WTC11 (cell line): ENCODE measurements around the gene JAZF1. TPM values are rescaled to one million over a fixed set of nuclear protein-coding genes. Genes with fewer than 3 reads are reported as not detected.

Experiments used
- ATAC-seq: fragments of 200-7000 bp; cut with Tn5 transposase; 2 replicates; pipeline ENCODE4 v1.10.0; 2021; ENCODE audit warnings: mild to moderate bottlenecking, moderate library complexity
- CTCF ChIA-PET: fragments of 300-600 bp; sonication (Branson Sonifier 250); formaldehyde crosslinking; loops from one replicate; lab custom pipeline; 2021; ENCODE audit warnings: antibody characterized with exemption; lab: Charles Lee
- POLR2A ChIA-PET: fragments of 350-600 bp; sonication (Branson Sonifier 250); formaldehyde crosslinking; loops from one replicate; lab custom pipeline; 2021; ENCODE audit warnings: antibody characterized with exemption; lab: Charles Lee
- DNase-seq: peaks from one replicate; pipeline ENCODE4 v3.0.0; 2021; ENCODE audit warnings: low spot score
- H3K27ac Mint-ChIP-seq: 2 replicates; pipeline ENCODE4 v1.8.0; 2021; ENCODE audit warnings: mixed read lengths
- H3K27me3 Mint-ChIP-seq: 2 replicates; pipeline ENCODE4 v1.8.0; 2021; ENCODE audit warnings: low read depth, mild to moderate bottlenecking, moderate library complexity, mixed read lengths
- H3K36me3 Mint-ChIP-seq: 2 replicates; pipeline ENCODE4 v1.8.0; 2021; ENCODE audit warnings: mixed read lengths
- H3K4me1 Mint-ChIP-seq: 2 replicates; pipeline ENCODE4 v1.8.0; 2022; ENCODE audit warnings: mixed read lengths
- H3K4me3 Mint-ChIP-seq: 2 replicates; pipeline ENCODE4 v1.8.0; 2021; ENCODE audit warnings: mild to moderate bottlenecking, moderate library complexity, mixed read lengths
- H3K9me3 Mint-ChIP-seq: 2 replicates; pipeline ENCODE4 v1.8.0; 2021; ENCODE audit warnings: mixed read lengths
- AR ChIP-seq: fragments of 250-450 bp; sonication (Bioruptor Pico); IDR thresholded peaks from 2 replicates; pipeline ENCODE4 v1.9.0; 2021; ENCODE audit warnings: mild to moderate bottlenecking
- ATF3 ChIP-seq: sonication (generic); formaldehyde crosslinking; conservative IDR thresholded peaks from 2 replicates; pipeline ENCODE4 v1.8.1; 2022; ENCODE audit warnings: mild to moderate bottlenecking, missing genetic modification reagents
- CBFB ChIP-seq: sonication (generic); formaldehyde crosslinking; IDR thresholded peaks from 2 replicates; pipeline ENCODE4 v1.8.1; 2022; ENCODE audit warnings: mild to moderate bottlenecking, low read depth, missing genetic modification reagents
- ELF4 ChIP-seq: sonication (generic); formaldehyde crosslinking; IDR thresholded peaks from 2 replicates; pipeline ENCODE4 v1.8.1; 2022; ENCODE audit warnings: low read depth, mild to moderate bottlenecking, moderate library complexity, missing genetic modification reagents
- EMX1 ChIP-seq: fragments of 250-450 bp; sonication (Bioruptor Pico); IDR thresholded peaks from 2 replicates; pipeline ENCODE4 v1.8.0; 2021; ENCODE audit warnings: mild to moderate bottlenecking
- FOXK1 ChIP-seq: sonication (generic); formaldehyde crosslinking; IDR thresholded peaks from 2 replicates; pipeline ENCODE4 v1.8.0; 2022; ENCODE audit warnings: mild to moderate bottlenecking, moderate library complexity, missing genetic modification reagents
- FOXP1 ChIP-seq: sonication (generic); formaldehyde crosslinking; IDR thresholded peaks from 2 replicates; pipeline ENCODE4 v1.8.0; 2022; ENCODE audit warnings: missing genetic modification reagents, mild to moderate bottlenecking, moderate library complexity, borderline replicate concordance
- GABPB1 ChIP-seq: sonication (generic); formaldehyde crosslinking; IDR thresholded peaks from 2 replicates; pipeline ENCODE4 v1.8.1; 2023; ENCODE audit warnings: mild to moderate bottlenecking, missing genetic modification reagents
- GTF2I ChIP-seq: fragments of 250-450 bp; sonication (Bioruptor Pico); conservative IDR thresholded peaks from 2 replicates; pipeline ENCODE4 v1.4.0; 2021; ENCODE audit warnings: mild to moderate bottlenecking
- JUN ChIP-seq: sonication (generic); formaldehyde crosslinking; IDR thresholded peaks from 2 replicates; pipeline ENCODE4 v1.8.0; 2023; ENCODE audit warnings: mild to moderate bottlenecking, missing genetic modification reagents
- KAT7 ChIP-seq: sonication (generic); formaldehyde crosslinking; IDR thresholded peaks from 2 replicates; pipeline ENCODE4 v1.8.1; 2023; ENCODE audit warnings: missing genetic modification reagents, mild to moderate bottlenecking, borderline replicate concordance
- NFATC4 ChIP-seq: fragments of 250-450 bp; sonication (Bioruptor Pico); IDR thresholded peaks from 2 replicates; pipeline ENCODE4 v1.9.0; 2021; ENCODE audit warnings: mild to moderate bottlenecking
- NR1H2 ChIP-seq: sonication (generic); formaldehyde crosslinking; IDR thresholded peaks from 2 replicates; pipeline ENCODE4 v1.9.0; 2021; ENCODE audit warnings: mild to moderate bottlenecking, moderate library complexity, missing genetic modification reagents
- NR2C2 ChIP-seq: sonication (generic); formaldehyde crosslinking; IDR thresholded peaks from 2 replicates; pipeline ENCODE4 v1.8.0; 2022; ENCODE audit warnings: mild to moderate bottlenecking, missing genetic modification reagents
- NR3C1 ChIP-seq: sonication (generic); formaldehyde crosslinking; conservative IDR thresholded peaks from 2 replicates; pipeline ENCODE4 v1.8.1; 2023; ENCODE audit warnings: low read depth, mild to moderate bottlenecking, missing genetic modification reagents
- PRDM15 ChIP-seq: sonication (generic); formaldehyde crosslinking; IDR thresholded peaks from 2 replicates; pipeline ENCODE4 v1.8.0; 2022; ENCODE audit warnings: missing genetic modification reagents
- PRRX2 ChIP-seq: fragments of 250-450 bp; sonication (Bioruptor Pico); IDR thresholded peaks from 2 replicates; pipeline ENCODE4 v1.8.0; 2021; ENCODE audit warnings: mild to moderate bottlenecking
- SP1 ChIP-seq: sonication (generic); formaldehyde crosslinking; conservative IDR thresholded peaks from 2 replicates; pipeline ENCODE4 v1.8.1; 2022; ENCODE audit warnings: missing genetic modification reagents
- TEAD1 ChIP-seq: sonication (generic); formaldehyde crosslinking; IDR thresholded peaks from 2 replicates; pipeline ENCODE4 v1.8.0; 2022; ENCODE audit warnings: mild to moderate bottlenecking, missing genetic modification reagents
- TEAD4 ChIP-seq: sonication (generic); formaldehyde crosslinking; IDR thresholded peaks from 2 replicates; pipeline ENCODE4 v1.8.0; 2022; ENCODE audit warnings: mild to moderate bottlenecking, missing genetic modification reagents
- TP53 ChIP-seq: sonication (generic); formaldehyde crosslinking; IDR thresholded peaks from 2 replicates; pipeline ENCODE4 v1.8.1; 2023; ENCODE audit warnings: mild to moderate bottlenecking, missing genetic modification reagents
- ZNF281 ChIP-seq: sonication (generic); formaldehyde crosslinking; IDR thresholded peaks from 2 replicates; pipeline ENCODE4 v1.8.0; 2023; ENCODE audit warnings: mild to moderate bottlenecking, missing genetic modification reagents
- total RNA-seq: library from RNA; stranded (reverse); gene quantifications from 3 replicates; pipeline ENCODE4 v1.2.3, GENCODE V29; 2021
- TF ChIP-seq, protein P1 (sequence below): sonication (generic); formaldehyde crosslinking; IDR thresholded peaks from 2 replicates; pipeline ENCODE4 v1.8.1; 2023; ENCODE audit warnings: mild to moderate bottlenecking, missing genetic modification reagents
- TF ChIP-seq, protein P2 (sequence below): fragments of 250-450 bp; sonication (Bioruptor Pico); IDR thresholded peaks from 2 replicates; pipeline ENCODE4 v1.8.0; 2021; ENCODE audit warnings: mild to moderate bottlenecking
- TF ChIP-seq, protein P3 (sequence below): sonication (generic); formaldehyde crosslinking; IDR thresholded peaks from 2 replicates; pipeline ENCODE4 v1.8.1; 2023; ENCODE audit warnings: mild to moderate bottlenecking, missing genetic modification reagents, moderate library complexity

Gene JAZF1
- total RNA-seq, 1 experiment from 2014 or later, result 19.0 TPM

GRCh38 chr7:27996141-27996540, 184.5 kb downstream of the JAZF1 start:
- DNase-seq, result no peak
- H3K36me3 Mint-ChIP-seq, result peaks cover 1% of the 10 kb centered on the region; the same call in 1 of the 2 replicates
- H3K27me3 Mint-ChIP-seq, result no peaks in the 10 kb centered on the region
- CTCF ChIA-PET, result no interaction called here
- POLR2A ChIA-PET, result no interaction called here
- TF ChIP-seq NFATC4 (CRISPR knock-in tag), result no peak
- no peak for TF ChIP-seq PRRX2
- TF ChIP-seq NR1H2, result no peak
- no peak for TF ChIP-seq TEAD1
- TF ChIP-seq NR3C1 (CRISPR knock-in tag), result no peak
- TF ChIP-seq, protein P1, sequence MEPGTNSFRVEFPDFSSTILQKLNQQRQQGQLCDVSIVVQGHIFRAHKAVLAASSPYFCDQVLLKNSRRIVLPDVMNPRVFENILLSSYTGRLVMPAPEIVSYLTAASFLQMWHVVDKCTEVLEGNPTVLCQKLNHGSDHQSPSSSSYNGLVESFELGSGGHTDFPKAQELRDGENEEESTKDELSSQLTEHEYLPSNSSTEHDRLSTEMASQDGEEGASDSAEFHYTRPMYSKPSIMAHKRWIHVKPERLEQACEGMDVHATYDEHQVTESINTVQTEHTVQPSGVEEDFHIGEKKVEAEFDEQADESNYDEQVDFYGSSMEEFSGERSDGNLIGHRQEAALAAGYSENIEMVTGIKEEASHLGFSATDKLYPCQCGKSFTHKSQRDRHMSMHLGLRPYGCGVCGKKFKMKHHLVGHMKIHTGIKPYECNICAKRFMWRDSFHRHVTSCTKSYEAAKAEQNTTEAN (CRISPR knock-in tag), result no peak
- no peak for TF ChIP-seq AR (CRISPR knock-in tag)
- TF ChIP-seq, protein P2, sequence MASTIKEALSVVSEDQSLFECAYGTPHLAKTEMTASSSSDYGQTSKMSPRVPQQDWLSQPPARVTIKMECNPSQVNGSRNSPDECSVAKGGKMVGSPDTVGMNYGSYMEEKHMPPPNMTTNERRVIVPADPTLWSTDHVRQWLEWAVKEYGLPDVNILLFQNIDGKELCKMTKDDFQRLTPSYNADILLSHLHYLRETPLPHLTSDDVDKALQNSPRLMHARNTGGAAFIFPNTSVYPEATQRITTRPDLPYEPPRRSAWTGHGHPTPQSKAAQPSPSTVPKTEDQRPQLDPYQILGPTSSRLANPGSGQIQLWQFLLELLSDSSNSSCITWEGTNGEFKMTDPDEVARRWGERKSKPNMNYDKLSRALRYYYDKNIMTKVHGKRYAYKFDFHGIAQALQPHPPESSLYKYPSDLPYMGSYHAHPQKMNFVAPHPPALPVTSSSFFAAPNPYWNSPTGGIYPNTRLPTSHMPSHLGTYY (CRISPR knock-in tag), result no peak
- no peak for TF ChIP-seq ATF3 (CRISPR knock-in tag)
- TF ChIP-seq FOXP1 (CRISPR knock-in tag), result no peak
- TF ChIP-seq TP53, result no peak
- no peak for TF ChIP-seq CBFB (CRISPR knock-in tag)
- no peak for TF ChIP-seq JUN (CRISPR knock-in tag)
- TF ChIP-seq ELF4, result no peak
- peaks cover 12% of the 10 kb centered on the region for H3K4me1 Mint-ChIP-seq
- no peak for ATAC-seq
- H3K27ac Mint-ChIP-seq, result no peak overlapping the region
- no peaks in the 10 kb centered on the region for H3K9me3 Mint-ChIP-seq
- H3K4me3 Mint-ChIP-seq, result no peak overlapping the region

DNA sequence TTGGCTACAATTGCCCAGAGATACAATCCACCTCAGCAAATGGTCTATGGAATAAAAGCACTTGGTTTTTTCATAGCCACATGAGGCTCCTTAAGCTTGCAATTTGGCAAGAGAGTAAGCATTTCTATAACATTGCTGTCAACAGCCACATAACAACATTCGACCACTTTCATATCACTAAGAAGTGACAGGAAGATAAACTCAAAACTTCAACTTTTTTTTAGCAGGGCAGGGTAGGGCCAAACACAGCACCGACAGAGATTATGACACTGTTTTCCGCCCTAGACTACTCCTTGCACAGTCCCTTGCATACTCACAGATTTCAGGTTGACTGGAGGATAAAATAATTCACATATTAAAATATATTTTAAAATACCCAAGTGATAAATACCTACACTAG, 185.4 kb downstream of the JAZF1 start:
- Mint-ChIP-seq H3K27ac (no peak overlapping the region), H3K36me3 (peaks cover 7% of the 10 kb centered on the region; the same call in 1 of the 2 replicates), H3K4me3 (no peak overlapping the region), H3K27me3 (no peaks in the 10 kb centered on the region), H3K9me3 (no peaks in the 10 kb centered on the region), H3K4me1 (peaks cover 12% of the 10 kb centered on the region)
- ChIA-PET CTCF (no interaction called here), POLR2A (no interaction called here)
- DNase-seq (no peak), ATAC-seq (no peak)
- no peak for TF ChIP-seq SP1 (CRISPR knock-in tag)
- no peak for TF ChIP-seq GTF2I (CRISPR knock-in tag)
- TF ChIP-seq GABPB1 (CRISPR knock-in tag), result no peak
- no peak for TF ChIP-seq ZNF281 (CRISPR knock-in tag)
- no peak for TF ChIP-seq KAT7 (CRISPR knock-in tag)
- no peak for TF ChIP-seq FOXK1 (CRISPR knock-in tag)
- no peak for TF ChIP-seq NR2C2 (CRISPR knock-in tag)
- no peak for TF ChIP-seq EMX1
- TF ChIP-seq, protein P3, sequence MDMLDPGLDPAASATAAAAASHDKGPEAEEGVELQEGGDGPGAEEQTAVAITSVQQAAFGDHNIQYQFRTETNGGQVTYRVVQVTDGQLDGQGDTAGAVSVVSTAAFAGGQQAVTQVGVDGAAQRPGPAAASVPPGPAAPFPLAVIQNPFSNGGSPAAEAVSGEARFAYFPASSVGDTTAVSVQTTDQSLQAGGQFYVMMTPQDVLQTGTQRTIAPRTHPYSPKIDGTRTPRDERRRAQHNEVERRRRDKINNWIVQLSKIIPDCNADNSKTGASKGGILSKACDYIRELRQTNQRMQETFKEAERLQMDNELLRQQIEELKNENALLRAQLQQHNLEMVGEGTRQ, result no peak
- TF ChIP-seq TEAD4 (CRISPR knock-in tag), result no peak
- no peak for TF ChIP-seq PRDM15
